GM18861 (cell line): ENCODE results near the gene ZNF341.
"Not testable (repeated sequence)": the region's sequence is repeated elsewhere in the genome, so short reads cannot be mapped to it uniquely, and the experiment has no call there.

Source experiments
- ATAC-seq: cut with Tn5 transposase; IDR thresholded peaks from one replicate; pipeline ENCODE4 v1.9.1; 2021; ENCODE audit not compliant: unreplicated experiment

Gene ZNF341

DNA sequence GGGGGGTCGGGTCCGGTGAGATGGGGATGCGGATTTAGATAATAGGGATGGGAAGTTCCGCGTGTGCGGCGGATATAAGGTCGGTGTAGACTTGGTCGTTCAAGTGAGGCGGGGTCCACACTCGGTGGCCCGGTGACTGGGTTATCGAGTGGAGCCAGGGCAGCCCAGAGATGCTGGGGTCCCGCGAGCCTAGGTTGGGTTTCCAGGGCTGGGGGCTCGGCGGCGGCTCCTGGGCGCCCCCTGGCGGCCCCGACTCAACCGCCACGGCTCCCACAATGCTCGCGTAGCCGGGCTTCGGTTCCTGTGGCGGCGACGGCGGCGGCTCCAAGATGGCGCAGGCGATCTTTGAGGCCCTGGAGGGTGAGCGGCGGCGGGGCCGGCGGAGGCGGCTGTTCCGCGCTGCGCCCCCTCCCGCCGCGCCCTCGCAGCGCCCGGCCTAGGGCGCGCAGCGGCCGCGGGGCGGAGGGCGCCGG lies at the start of gene ZNF341:
ZNF341 (plus strand) TSS at position 304 of the 473 bp plus-strand sequence; CDS start at position 330, 26 bp downstream.
- ATAC-seq, result peak; percentile 67

DNA sequence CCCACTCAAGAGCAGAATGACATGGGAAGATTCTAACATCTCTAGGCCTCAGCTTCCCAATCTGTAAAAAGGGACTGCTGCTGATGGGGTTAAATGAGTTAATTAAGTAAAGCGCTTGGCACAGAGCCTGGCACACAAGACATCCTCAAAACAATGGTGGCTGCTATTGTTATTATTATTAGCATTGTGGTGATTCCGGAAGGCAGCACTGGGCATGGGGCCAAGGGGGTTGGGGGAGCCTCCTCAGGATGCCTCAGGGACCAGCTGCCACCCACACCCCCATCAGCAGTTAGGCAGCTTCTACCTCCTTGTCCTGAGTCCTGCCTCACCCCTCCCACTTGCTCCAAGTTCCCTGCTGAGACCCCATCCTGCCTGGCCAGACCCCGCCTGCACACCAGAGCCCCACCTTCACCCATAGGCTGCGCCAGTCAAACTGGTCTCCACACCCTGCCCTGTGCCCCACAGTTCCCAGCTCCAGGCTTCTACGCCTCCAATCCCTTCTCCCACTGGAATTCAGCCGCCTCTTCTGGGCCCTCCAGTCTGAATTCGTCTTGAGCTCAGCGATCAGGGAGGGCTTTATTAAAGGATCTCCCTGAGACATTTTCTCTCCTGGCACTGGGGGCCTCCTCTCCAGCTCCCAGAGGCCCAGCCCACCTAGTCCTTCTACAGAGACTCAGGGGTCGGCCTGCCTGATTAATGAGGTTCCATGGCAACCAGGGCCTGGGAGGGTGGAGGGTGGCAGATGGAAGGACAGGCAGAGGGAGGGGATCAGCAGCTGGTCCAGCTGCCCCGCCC lies 47.1 kb upstream of the ZNF341 start:
- no peak for ATAC-seq

DNA sequence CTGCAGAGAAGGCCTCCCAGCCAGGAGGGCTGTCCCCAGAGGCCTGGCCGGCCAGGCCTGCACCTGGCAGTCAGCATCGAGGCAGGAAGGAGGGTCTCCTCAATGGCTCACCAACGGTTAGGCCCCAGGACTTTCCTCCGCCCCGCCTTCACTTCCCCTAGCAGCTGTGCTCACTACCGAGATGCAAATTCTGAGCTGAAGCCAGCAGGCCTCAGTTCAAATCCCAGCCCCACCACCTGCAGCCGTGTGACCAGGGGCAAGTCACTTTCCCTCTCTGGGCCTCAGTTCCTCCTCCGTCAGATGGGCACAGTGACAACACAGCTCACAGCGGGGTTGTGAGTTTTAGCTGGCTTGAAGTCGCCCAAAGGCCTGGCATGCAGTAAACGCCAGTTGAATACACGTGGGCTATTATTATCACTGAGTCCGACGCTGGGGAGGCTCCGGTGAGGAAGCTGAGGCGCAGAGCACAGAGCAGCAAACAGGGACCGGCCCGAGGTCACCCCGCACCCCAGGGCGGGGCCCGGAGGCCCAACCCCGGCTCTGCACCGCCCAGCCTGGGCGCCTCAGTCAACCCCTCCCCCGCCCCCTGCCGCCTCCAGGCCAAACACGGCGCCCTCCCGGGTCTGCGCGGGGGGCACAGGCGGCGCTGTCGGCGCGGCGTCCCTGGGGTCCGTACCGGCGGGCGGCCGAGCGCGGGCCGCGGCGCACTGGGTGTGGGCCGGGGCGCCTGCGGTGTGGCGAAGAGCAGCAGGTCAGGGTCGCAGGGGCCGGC lies 46.3 kb upstream of the ZNF341 start:
- ATAC-seq, result peak; percentile 34

DNA sequence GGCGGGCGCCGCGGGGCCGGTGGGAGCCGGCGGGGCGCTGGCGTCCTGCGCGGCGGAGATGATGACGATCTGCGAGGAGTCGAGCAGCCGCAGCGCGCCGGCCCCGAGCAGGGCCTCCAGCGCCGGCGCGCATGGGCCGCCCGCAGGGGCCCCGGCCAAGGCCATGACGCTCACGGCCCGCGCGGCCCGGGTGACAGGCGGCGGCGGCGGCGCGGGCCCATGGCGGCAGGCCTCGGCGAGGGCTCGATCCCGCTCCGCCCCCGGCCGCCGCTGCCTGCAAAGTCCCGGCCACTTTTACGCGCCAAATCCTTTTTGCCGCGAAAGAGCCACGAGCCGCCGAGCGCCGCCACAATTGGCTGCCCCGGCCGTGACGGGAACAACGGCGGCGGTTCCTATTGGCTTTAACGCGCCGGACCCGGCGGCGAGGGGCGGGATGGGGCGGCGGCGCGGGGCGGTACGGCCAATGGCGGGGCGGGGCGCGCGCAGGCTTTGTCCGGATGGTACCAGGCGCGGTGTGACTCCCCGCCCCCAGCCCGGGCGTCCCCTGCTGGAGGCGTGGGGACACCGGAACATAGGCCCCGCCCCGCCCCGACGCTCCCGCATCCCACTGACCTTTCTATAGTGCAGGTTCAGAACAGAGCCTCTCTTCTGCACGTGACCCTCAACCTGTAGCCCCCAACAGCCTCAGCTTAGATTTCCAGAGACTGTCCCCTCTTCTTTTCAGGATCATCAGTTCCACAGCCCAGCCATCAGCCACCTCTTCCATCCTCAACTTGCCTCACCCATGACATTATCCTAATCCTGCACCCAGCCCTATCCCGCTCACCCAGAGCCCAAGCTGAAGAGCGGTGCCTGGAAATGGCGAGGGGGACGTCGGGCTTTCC lies 45.5 kb upstream of the ZNF341 start, which contains the start of gene E2F1:
E2F1 (minus strand) TSS at position 286 of the 884 bp plus-strand sequence; CDS start at position 165, 121 bp downstream.
- ATAC-seq, result peak; percentile 59

DNA sequence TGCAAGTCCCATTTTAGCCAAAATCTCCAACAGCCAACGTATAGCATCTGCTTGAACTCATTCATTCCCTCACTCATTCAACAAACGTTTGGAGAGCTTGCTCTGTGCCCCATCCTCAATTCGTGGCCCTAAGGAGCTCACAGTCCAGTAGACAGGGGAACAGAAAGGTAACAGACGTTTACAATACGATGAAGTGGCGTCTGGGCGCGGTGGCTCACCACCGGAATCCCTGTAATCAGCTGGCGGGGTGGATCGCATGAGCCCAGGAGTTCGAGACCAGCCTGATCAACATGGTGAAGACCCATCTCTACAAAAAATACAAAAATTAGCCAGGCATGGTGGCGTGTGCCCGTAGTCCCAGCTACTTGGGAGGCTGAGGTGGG lies 44.8 kb upstream of the ZNF341 start:
- no peak for ATAC-seq

DNA sequence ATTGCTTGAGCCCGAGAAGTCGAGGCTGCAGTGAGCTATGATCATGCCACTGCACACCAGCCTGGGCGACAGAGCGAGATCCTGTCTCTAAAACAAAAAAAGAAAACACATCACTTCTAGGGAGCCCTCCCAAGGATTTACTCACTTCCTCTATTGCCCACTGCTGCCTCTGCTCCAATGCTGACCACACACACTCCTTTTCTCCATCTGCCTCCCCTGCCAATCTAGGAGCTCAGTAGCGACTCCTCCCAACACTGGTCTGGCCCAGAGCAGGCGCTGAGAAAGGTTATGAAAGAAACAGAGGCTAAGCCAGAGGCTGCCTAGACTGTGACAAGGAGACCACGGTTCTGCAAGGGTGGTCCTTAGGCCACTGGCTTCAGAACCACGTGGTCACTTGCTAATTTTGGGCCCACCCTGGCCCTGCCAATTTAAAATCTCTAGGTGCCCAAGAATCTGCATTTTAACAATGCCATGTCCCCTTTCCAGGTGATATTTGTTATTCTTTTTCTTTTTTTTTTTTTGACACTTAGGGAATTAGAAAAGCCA lies 44.4 kb upstream of the ZNF341 start:
- no peak for ATAC-seq

DNA sequence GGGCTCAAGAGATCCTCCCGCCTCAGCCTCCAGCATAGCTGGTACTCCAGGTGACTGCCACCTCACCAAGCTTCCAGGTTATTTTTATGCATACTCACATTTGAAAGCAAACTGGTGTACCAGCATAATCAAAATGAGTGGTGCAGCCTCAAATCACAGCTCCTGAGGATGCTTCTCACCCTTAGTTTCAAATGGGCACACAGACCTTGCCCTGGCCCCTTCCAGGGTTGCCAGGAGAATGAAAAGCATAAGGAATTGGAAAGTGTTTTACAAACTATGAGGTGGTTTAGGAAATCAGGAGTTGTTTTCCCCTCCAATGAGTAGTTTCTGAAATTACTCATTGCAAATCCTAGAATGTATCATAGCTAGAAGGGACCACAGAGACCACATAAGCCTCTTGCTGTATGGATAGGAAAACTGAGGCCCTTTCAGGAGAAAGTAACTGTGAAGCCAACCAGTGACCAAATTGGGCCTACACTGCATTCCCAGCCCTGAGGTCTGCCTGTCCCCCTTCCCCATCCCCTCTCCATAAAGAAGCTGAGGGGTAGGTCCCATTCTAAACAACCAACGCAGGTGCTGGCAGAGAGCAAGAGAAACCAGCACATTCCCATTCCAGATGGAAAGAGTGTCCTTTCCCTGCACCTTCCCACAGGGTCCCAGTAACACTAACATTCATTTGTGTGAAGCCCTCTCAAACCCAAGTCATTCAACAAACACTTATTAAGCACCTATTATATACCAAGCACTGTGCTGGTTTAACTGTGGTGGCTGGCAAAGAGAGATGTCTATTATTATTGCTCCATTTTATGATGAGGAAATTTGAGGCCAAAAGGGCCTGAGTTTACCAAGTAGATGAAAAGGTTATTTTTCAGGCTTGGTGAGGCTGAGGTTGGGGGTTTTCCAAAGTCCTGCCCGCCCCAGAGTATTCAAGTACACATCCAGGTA lies 43.5 kb upstream of the ZNF341 start:
- ATAC-seq, result no peak

DNA sequence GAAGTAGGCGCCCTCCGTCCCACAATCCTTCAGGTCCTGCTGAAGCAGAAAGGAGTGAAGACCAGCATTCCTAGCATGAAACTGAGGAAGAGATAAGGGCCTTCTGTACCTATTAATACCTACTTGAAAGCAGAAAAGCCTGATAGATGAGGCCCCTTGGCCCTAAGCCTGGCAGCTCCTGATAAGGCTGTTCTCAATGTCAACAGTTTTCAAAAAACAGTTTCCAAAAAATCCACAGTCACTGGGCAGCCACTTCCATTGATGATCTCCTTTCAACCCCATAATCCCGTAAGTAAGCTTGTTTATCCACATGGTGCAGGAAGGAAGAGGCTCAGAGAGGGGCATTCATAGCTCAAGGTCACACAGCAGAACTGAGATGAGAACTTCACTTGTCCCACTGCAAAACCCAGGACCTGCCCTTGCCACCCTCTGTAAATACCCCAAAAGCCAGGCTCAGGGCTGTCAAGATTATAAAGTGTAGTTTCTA lies 42.8 kb upstream of the ZNF341 start:
- no peak for ATAC-seq

DNA sequence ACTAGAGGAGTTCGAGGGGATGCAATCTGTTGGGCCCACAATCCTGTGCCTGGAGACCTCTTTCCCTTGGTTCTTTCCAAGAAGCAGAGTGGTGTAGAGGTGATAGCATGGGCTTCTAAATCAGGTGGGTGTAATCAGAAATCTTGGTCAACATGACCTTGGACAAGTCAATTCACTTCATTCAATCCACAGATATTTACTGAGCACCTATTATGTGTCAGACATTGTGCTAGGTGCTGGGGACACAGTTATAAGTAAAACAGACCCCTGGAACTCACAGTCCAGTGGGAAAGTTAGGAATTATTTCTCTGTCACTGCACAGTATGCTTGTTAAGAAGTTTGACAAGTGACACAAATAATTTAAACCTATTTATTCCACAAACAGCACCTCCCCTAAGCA lies 42.3 kb upstream of the ZNF341 start:
- no peak for ATAC-seq

DNA sequence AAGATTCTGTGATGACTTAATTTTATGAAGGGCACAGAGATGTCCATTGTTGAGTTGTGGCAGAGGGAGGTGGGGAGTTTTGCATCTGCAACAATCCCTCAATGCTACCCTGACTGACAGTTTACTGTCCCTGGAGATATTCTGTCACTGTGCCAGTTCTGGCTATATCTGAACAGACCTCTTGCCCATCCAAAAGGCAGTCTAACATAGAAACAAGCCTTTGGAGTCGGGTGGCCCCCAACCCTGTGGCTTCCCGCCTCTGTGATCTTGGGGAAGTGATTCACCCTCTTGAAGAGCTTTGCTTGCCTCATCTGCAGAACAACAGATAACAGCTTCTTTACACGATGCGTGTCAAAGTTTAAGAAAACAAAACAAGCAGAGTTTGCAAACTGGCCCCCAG lies 41.8 kb upstream of the ZNF341 start:
- no peak for ATAC-seq

DNA sequence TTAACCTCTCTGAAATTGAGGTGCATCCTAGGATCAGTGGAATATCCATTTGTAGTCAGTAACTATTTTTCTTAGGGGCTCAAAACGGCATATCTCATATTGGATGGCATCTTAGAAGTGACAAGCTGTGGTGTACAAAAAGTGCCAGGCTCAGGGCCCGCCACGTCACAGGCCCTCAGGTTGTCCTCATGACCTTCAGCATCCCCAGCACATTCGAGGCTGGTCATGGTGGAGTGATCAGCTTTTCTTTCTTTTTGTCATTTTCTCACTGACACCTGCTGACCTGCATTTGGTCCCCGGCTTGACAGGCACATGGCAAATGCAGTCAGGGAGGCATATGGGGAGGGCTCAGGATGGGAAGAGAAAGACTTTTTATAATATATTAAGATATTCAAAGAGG lies 38.5 kb upstream of the ZNF341 start:
- no peak for ATAC-seq

DNA sequence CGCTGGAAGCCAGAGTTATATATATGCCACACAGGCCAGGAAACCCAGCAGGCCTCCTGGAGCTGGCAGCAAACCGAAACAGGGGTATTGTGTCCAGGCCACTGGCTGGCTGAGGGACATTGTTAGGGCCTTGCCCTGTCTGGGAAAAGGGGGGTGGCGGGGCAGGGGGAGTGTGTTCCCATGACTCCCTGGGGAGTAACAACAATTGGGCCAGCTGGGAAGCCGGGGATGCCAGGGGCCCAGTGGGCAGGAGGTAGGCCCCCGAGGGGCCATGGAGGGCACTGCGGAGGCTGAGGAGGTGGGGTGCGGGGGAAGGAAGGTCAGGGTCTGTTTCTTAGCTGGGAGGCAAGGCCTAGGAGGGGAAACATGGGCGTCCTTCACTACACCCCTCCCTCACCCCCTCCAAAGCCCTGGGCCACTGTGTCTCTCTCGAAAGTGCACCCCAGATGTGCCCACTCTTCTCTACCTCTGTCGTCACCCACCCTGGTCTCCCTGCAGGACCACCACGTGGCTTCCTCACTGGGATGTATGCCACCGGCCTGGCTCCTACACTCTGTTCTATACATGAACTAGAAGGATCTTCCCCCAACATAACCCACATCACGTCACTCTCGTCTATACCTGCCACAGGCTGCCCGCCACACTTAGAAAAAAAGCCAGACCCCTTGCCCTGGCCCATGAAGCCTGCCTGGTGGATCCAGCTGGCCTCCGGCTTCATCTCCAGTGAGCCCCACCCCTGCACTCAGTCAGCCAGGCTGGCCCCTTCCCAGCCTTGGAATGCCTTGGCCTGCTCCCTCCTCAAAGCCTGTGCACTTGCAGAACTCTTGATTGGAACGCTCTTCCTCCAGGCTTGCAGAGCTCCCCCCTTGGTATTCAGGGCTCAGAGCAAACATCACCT lies 37.8 kb upstream of the ZNF341 start:
- ATAC-seq, result no peak

DNA sequence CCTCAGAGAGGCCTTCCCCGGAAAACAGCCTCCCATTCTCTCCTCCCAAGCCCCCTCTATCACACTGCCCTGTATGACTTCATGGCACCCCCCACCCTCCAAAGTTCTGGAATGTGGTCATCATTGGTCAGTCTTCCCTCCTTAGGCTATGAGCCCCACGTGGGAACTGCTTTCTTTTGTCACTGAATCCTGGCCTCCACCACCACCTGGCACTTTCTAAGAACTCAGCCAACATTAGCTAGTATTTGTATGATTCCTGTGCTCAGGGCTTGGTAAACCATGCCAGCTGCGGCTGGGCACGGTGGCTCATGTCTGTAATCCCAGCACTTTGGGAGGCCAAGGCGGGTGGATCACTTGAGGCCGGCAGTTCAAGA lies 37.2 kb upstream of the ZNF341 start:
- ATAC-seq, result no peak

DNA sequence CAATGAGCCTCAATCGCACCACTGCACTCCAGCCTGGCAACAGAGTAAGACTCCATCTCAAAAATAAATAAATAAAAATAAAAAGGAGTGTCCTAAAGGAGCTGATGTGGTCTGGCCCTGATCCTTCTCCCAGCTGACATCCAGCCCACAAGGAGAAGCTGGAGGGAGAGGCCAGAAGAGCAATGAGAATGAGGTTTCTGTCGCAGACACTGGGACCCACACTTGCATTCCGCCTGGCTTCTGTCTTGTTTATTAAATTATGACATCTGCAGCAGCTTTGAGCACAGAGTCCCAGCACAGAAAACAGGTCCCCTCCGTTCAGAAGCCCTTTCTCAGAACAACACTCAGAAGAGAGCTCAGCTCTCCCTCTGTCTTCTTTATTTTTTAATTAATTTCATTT lies 35.3 kb upstream of the ZNF341 start:
- no peak for ATAC-seq

DNA sequence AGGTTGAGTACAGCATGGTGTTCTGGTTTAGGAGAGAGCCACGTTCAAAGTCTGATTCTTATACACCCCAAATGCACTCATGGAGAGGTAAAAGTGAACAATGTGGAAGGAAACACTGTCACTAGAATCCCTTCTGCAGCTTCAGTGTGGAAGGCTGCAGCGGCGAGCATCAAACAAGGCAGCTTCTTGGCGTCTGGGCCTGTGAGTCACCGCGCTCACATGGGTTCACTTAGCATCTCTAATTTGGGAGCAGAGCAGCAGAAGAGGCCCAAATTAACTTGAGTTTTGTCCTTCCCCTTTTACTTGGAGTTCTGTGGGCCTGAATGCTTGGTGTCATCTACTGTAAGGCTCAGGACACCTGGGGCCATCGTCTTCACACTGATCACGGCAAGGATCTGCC lies 34.7 kb upstream of the ZNF341 start:
- no peak for ATAC-seq

DNA sequence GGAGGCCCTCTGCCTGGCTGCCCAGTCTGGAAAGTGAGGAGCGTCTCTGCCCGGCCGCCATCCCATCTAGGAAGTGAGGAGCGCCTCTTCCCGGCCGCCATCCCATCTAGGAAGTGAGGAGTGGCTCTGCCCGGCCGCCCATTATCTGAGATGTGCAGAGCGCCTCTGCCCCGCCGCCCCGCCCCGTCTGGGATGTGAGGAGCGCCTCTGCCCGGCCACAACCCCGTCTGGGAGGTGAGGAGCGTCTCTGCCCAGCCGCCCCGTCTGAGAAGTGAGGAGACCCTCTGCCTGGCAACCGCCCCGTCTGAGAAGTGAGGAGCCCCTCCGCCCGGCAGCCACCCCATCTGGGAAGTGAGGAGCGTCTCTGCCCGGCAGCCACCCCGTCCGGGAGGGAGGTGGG lies 32.8 kb upstream of the ZNF341 start:
- ATAC-seq, result not testable (repeated sequence)

DNA sequence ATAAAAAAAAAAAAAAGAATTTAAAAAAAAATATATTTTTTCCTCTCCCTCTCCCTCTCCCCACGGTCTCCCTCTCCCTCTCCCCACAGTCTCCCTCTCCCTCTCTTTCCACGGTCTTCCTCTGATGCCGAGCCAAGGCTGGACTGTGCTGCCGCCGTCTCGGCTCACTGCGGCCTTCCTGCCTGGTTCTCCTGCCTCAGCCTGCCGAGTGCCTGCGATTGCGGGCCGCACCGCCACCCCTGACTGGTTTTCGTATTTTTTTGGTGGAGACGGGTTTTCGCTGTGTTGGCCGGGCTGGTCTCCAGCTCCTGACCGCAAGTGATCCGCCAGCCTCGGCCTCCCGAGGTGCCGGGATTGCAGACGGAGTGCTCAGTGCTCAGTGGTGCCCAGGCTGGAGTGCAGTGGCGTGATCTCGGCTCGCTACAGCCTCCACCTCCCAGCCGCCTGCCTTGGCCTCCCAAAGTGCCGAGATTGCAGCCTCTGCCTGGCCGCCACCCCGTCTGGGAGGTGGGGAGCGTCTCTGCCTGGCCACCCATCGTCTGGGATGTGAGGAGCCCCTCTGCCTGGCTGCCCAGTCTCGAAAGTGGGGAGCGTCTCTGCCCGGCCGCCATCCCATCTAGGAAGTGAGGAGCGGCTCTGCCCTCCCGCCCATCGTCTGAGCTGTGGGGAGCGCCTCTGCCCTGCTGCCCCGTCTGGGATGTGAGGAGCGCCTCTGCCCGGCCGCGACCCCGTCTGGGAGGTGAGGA lies 30.9 kb upstream of the ZNF341 start:
- not testable (repeated sequence) for ATAC-seq
